Measurements from ENCODE around the gene CDH4. TPM values are rescaled to one million over a fixed set of nuclear protein-coding genes. Genes with fewer than 3 reads are reported as not detected.

CDH4 gene
- total and polyA plus RNA-seq, 2 donors (not counting 1 experiment from before 2014, with no cell fraction given), result not detected

DNA sequence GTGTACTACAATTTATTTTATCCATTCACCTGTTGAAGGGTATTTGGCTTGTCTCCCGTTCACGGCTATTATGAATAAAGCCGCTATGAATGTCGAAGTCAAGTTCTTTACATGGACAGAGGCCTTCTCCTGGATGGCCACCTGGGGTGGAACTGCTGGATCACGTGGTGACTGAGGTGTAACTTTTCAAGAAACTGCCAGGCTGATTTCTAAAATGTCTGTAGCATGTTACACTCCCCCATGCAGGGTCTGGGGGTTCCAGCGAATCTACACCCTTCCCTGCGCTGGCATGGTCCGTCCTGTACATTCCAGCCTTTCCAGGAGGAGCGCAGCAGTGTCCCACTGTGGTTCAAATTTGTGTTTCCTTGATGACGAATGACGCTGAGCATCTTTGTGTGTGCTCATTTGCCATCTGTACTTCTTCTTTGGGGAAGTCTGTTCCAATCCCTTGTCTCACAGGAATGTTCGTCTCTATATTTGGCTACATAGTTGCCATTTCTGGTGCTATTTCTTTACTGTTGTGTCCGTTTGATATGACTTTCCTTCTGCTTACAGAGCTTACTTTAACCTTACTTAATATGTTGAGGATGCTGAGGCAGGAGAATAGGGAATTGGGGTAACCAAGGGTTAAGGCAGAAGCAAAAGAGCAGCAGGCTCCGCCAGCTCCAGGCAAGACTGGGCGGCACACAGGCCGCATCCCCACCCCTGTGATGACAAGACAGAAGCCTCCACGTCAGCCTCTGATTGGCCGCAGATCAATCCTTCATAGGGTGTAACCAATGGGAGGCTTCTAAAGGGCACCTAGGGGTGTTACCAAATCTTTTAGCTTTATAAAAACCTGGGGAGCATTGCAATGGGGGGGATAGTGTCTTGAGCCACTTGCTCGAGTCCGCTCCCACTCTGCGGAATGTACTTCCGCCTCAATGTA, 707.0 kb downstream of the CDH4 start:
- Histone ChIP-seq H3K4me1 (ENCODE audit: control insufficient read depth in 2 of 2, insufficient read depth in 2 of 2, low read length in 2 of 2) (no peaks in the 10 kb centered on the region), H4K20me1 (ENCODE audit: control insufficient read depth, insufficient read depth, low read length, poor library complexity, severe bottlenecking) (no peaks in the 10 kb centered on the region), H3K4me2 (replicated peaks; ENCODE audit: low read depth, low read length, poor library complexity, severe bottlenecking) (no peak overlapping the region), H3K79me2 (ENCODE audit: control insufficient read depth, insufficient read depth, low read length) (no peaks in the 10 kb centered on the region), H3K9ac (ENCODE audit: low read length) (no peak overlapping the region), H3K27me3 (replicated peaks in 1 of 4; ENCODE audit: control extremely low read depth in 1 of 4, control insufficient read depth in 3 of 4, insufficient read depth in 4 of 4, low read length in 3 of 4) (peaks cover 0 to 4% (median 0%) of the 10 kb centered on the region in 4 experiments), H3K36me3 (replicated peaks in 1 of 2; ENCODE audit: control extremely low read depth in 1 of 2, control insufficient read depth in 1 of 2, extremely low read depth in 1 of 2, insufficient read depth in 2 of 2, low read length in 1 of 2) (no peaks in the 10 kb centered on the region), H3K4me3 (ENCODE audit: control extremely low read depth in 1 of 5, extremely low read depth in 1 of 5, insufficient read depth in 1 of 5, low read depth in 2 of 5, low read length in 4 of 5) (no peak overlapping the region), H3K27ac (ENCODE audit: low read length in 2 of 2) (no peak overlapping the region), H2AFZ (ENCODE audit: insufficient read depth, low read depth, low read length, poor library complexity, severe bottlenecking) (no peak overlapping the region), H3K9me3 (ENCODE audit: control extremely low read depth in 1 of 3, control insufficient read depth in 2 of 3, insufficient read depth in 1 of 3, low read length in 2 of 3) (peaks cover 0 to 3% (median 0%) of the 10 kb centered on the region in 3 donors)
- POLR2A ChIA-PET, result no interaction called here
- no peak overlapping the region for H3K4me3 Mint-ChIP-seq
- H3K27ac Mint-ChIP-seq, result no peak overlapping the region
- ATAC-seq (ENCODE audit: low read depth) (no peak), DNase-seq (no peak)
- no peaks in the 10 kb centered on the region for H3K4me1 Mint-ChIP-seq
- no peaks in the 10 kb centered on the region for H3K9me3 Mint-ChIP-seq (ENCODE audit: insufficient read depth)
- CTCF ChIA-PET, result no interaction called here
- 80% methylated on average over 17 of the region's 22 CpGs for WGBS (ENCODE audit: insufficient coverage)
- TF ChIP-seq, protein P1, sequence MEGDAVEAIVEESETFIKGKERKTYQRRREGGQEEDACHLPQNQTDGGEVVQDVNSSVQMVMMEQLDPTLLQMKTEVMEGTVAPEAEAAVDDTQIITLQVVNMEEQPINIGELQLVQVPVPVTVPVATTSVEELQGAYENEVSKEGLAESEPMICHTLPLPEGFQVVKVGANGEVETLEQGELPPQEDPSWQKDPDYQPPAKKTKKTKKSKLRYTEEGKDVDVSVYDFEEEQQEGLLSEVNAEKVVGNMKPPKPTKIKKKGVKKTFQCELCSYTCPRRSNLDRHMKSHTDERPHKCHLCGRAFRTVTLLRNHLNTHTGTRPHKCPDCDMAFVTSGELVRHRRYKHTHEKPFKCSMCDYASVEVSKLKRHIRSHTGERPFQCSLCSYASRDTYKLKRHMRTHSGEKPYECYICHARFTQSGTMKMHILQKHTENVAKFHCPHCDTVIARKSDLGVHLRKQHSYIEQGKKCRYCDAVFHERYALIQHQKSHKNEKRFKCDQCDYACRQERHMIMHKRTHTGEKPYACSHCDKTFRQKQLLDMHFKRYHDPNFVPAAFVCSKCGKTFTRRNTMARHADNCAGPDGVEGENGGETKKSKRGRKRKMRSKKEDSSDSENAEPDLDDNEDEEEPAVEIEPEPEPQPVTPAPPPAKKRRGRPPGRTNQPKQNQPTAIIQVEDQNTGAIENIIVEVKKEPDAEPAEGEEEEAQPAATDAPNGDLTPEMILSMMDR (IDR thresholded peaks at IDR 0.05), result no peak
- TF ChIP-seq EZH2 (IDR thresholded peaks at IDR 0.05; ENCODE audit: borderline replicate concordance, insufficient read depth, low read depth, low read length, poor library complexity, severe bottlenecking), result no peak
- intact Hi-C loops (cut with micrococcal nuclease), result no loop called here
- H3K27me3 Mint-ChIP-seq, result peaks cover 23% of the 10 kb centered on the region

GRCh38 chr20:61960836-61961235, 708.8 kb downstream of the CDH4 start:
- ChIA-PET CTCF (no interaction called here), POLR2A (no interaction called here)
- peaks cover 15% of the 10 kb centered on the region for H3K27me3 Mint-ChIP-seq
- H3K9me3 ChIP-seq (ENCODE audit: control extremely low read depth in 1 of 3, control insufficient read depth in 2 of 3, insufficient read depth in 1 of 3, low read length in 2 of 3), result peaks cover 0 to 3% (median 0%) of the 10 kb centered on the region in 3 donors
- no peak for ATAC-seq (ENCODE audit: low read depth)
- H3K9ac ChIP-seq (ENCODE audit: low read length), result no peak overlapping the region
- H3K9me3 Mint-ChIP-seq (ENCODE audit: insufficient read depth), result no peaks in the 10 kb centered on the region
- no peaks in the 10 kb centered on the region for H4K20me1 ChIP-seq (ENCODE audit: control insufficient read depth, insufficient read depth, low read length, poor library complexity, severe bottlenecking)
- H3K4me1 ChIP-seq (ENCODE audit: control insufficient read depth in 2 of 2, insufficient read depth in 2 of 2, low read length in 2 of 2), result no peaks in the 10 kb centered on the region
- H3K4me3 ChIP-seq (ENCODE audit: control extremely low read depth in 1 of 5, extremely low read depth in 1 of 5, insufficient read depth in 1 of 5, low read depth in 2 of 5, low read length in 4 of 5), result no peak overlapping the region
- no peak for TF ChIP-seq EZH2 (IDR thresholded peaks at IDR 0.05; ENCODE audit: borderline replicate concordance, insufficient read depth, low read depth, low read length, poor library complexity, severe bottlenecking)
- TF ChIP-seq, protein P1 (IDR thresholded peaks at IDR 0.05), result no peak
- DNase-seq, result no peak
- no peak overlapping the region for H3K4me3 Mint-ChIP-seq
- H3K36me3 ChIP-seq (replicated peaks in 1 of 2; ENCODE audit: control extremely low read depth in 1 of 2, control insufficient read depth in 1 of 2, extremely low read depth in 1 of 2, insufficient read depth in 2 of 2, low read length in 1 of 2), result no peaks in the 10 kb centered on the region
- H3K4me2 ChIP-seq (replicated peaks; ENCODE audit: low read depth, low read length, poor library complexity, severe bottlenecking), result no peak overlapping the region
- no peaks in the 10 kb centered on the region for H3K79me2 ChIP-seq (ENCODE audit: control insufficient read depth, insufficient read depth, low read length)
- no peak overlapping the region for H3K27ac Mint-ChIP-seq
- H3K4me1 Mint-ChIP-seq, result no peaks in the 10 kb centered on the region
- H3K27me3 ChIP-seq (replicated peaks in 1 of 4; ENCODE audit: control extremely low read depth in 1 of 4, control insufficient read depth in 3 of 4, insufficient read depth in 4 of 4, low read length in 3 of 4), result peaks cover 0 to 11% (median 2%) of the 10 kb centered on the region in 4 experiments
- intact Hi-C loops (cut with micrococcal nuclease), result no loop called here
- no peak overlapping the region for H2AFZ ChIP-seq (ENCODE audit: insufficient read depth, low read depth, low read length, poor library complexity, severe bottlenecking)
- WGBS (ENCODE audit: insufficient coverage), result 100% methylated on average over 2 of the region's 12 CpGs
- H3K27ac ChIP-seq (ENCODE audit: low read length in 2 of 2), result no peak overlapping the region

All from B cell (primary cell).